Upper lobe of left lung (tissue), 6 donors: Measurements from ENCODE around the gene ADAMTS3. TPM values are rescaled to one million over a fixed set of nuclear protein-coding genes. Genes with fewer than 3 reads are reported as not detected.

ENCODE experiments used
- ATAC-seq, 2 donors: fragments of 200-7000 bp; cut with Tn5 transposase; one replicate each; pipeline ENCODE4 v1.9.1; 2022; ENCODE audit warnings: mild to moderate bottlenecking in 2 of 2, moderate library complexity in 2 of 2; ENCODE audit not compliant: low FRiP score in 2 of 2
- DNase-seq, 2 donors: peaks; one replicate each; pipeline ENCODE4 v3.0.0-alpha.2; 2019 to 2020
- H3K27ac ChIP-seq, 4 donors: fragments of 200-600 bp; sonication (generic); one replicate each; pipeline ENCODE4 v1.5.1; 2016 to 2019
- H3K27me3 ChIP-seq, 4 donors: fragments of 200-600 bp; sonication (generic); one replicate each; pipeline ENCODE4 v1.5.1; 2017 to 2019
- H3K36me3 ChIP-seq, 4 donors: fragments of 200-600 bp; sonication (generic); one replicate each; pipeline ENCODE4 v1.5.1; 2016 to 2019
- H3K4me1 ChIP-seq, 4 donors: fragments of 200-600 bp; sonication (generic); one replicate each; pipeline ENCODE4 v1.5.1; 2018 to 2019
- H3K4me3 ChIP-seq, 4 donors: fragments of 200-600 bp; sonication (generic); one replicate each; pipeline ENCODE4 v1.5.1; 2017 to 2019; ENCODE audit warnings: mild to moderate bottlenecking in 2 of 4, moderate library complexity in 1 of 4
- H3K9me3 ChIP-seq, 4 donors: fragments of 200-600 bp; sonication (generic); one replicate each; pipeline ENCODE4 v1.5.1; 2018 to 2019
- EP300 ChIP-seq, 4 donors: sonication (generic); formaldehyde crosslinking; IDR thresholded peaks; one replicate each; pipeline ENCODE4 v1.5.1; 2017; ENCODE audit warnings: antibody characterized with exemption in 4 of 4, control low read depth in 2 of 4
- POLR2A ChIP-seq, 4 donors: fragments of 450-650 bp; IDR thresholded peaks; one replicate each; pipeline ENCODE4 v1.5.1; 2016 to 2017; ENCODE audit warnings: antibody characterized with exemption in 4 of 4, mild to moderate bottlenecking in 2 of 4
- POLR2AphosphoS5 ChIP-seq, 2 donors: sonication (generic); formaldehyde crosslinking; IDR thresholded peaks; one replicate each; pipeline ENCODE4 v1.5.1; 2017; ENCODE audit warnings: antibody characterized with exemption in 2 of 2
- WGBS, 2 donors: methylation state at CpG; one replicate each; pipeline ENCODE4 v1.1.5; 2017 to 2018; 5-methylcytosine and 5-hydroxymethylcytosine counted together
- total RNA-seq, 6 donors: library from RNA; depleted of rRNA in 4 of 6; stranded (reverse); fragments of >200 nt in 4 of 6; gene quantifications; one replicate each; pipeline versions ENCODE4 v1.1.0 to v1.2.1, GENCODE V29; 2016 to 2021
- TF ChIP-seq, protein P1 (sequence below), 6 experiments: fragments of 450-650 bp in 4 of 6; fragments of 200-600 bp in 2 of 6; sonication (generic) in 2 of 6; IDR thresholded peaks; one replicate each; pipeline ENCODE4 v1.5.1; 2016 to 2019; ENCODE audit warnings: antibody characterized with exemption in 6 of 6
- donor health status: DM: no; HTN: no; CAD: no; lungs with moderate emphysema.
- donor health status: DM: no; HTN: yes; CAD: no; lungs with severe emphysema.

The ADAMTS3 gene
- total RNA-seq, 6 donors from 2014 or later = 1.0 to 5.2 (median 2.3) TPM

DNA sequence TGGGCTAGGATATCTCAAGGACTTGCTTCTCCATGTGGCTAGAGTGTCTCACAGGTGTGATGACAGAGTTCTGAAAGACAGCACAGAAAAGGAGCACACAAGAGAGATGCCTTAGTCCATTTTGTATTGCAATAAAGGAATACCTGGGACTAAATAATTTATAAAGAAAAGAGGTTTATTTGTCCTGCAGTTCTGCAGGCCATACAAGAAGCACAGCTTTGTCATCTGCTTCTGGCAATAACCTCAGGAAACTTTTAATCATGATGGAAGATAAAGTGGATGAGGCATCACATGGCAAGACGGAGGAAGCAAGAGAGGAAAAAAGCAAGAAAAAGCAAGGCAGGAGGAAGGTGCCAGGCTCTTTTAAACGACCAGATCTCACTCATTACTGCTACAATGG, 126.9 kb downstream of the ADAMTS3 start:
- Histone ChIP-seq H3K36me3 (no peaks in the 10 kb centered on the region), H3K27me3 (no peaks in the 10 kb centered on the region), H3K9me3 (no peaks in the 10 kb centered on the region), H3K4me3 (no peak overlapping the region), H3K4me1 (no peaks in the 10 kb centered on the region), H3K27ac (no peak overlapping the region)
- no peak for DNase-seq
- WGBS, 2 donors = 66 to 67% methylated on average over 2 of the region's 2 CpGs
- no peak for ATAC-seq
- TF ChIP-seq POLR2AphosphoS5 (IDR thresholded peaks at IDR 0.05) = no peak
- TF ChIP-seq EP300 (IDR thresholded peaks at IDR 0.05) = no peak
- TF ChIP-seq, protein P1, sequence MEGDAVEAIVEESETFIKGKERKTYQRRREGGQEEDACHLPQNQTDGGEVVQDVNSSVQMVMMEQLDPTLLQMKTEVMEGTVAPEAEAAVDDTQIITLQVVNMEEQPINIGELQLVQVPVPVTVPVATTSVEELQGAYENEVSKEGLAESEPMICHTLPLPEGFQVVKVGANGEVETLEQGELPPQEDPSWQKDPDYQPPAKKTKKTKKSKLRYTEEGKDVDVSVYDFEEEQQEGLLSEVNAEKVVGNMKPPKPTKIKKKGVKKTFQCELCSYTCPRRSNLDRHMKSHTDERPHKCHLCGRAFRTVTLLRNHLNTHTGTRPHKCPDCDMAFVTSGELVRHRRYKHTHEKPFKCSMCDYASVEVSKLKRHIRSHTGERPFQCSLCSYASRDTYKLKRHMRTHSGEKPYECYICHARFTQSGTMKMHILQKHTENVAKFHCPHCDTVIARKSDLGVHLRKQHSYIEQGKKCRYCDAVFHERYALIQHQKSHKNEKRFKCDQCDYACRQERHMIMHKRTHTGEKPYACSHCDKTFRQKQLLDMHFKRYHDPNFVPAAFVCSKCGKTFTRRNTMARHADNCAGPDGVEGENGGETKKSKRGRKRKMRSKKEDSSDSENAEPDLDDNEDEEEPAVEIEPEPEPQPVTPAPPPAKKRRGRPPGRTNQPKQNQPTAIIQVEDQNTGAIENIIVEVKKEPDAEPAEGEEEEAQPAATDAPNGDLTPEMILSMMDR (IDR thresholded peaks at IDR 0.05) = no peak
- TF ChIP-seq POLR2A (IDR thresholded peaks at IDR 0.05) = no peak

DNA sequence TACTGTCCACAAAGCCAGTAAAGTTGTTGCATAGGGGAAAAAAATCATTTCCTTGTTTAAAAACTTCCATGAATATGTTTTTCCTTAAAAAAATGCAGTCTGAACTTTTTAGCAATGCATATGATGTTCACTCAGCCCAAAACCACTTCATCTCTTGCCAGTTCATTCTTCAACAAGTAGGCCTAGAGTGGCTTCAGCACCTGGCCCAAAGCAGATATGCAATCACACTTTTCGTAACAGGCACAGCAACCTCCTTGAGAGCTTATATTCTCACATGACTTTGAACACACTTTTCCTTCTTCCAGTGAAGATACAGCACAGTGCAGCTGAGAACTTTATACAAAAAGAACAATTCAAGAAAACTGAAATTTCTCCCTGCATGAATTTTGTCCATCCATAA, 128.6 kb downstream of the ADAMTS3 start:
- no peak for TF ChIP-seq POLR2A (IDR thresholded peaks at IDR 0.05)
- TF ChIP-seq POLR2AphosphoS5 (IDR thresholded peaks at IDR 0.05) = no peak
- TF ChIP-seq EP300 (IDR thresholded peaks at IDR 0.05) = no peak
- TF ChIP-seq, protein P1 (IDR thresholded peaks at IDR 0.05) = no peak
- WGBS, 2 donors = 72 to 75% methylated on average over 1 of the region's 1 CpG
- DNase-seq = peak in 1 of 2 donors; percentile 40

DNA sequence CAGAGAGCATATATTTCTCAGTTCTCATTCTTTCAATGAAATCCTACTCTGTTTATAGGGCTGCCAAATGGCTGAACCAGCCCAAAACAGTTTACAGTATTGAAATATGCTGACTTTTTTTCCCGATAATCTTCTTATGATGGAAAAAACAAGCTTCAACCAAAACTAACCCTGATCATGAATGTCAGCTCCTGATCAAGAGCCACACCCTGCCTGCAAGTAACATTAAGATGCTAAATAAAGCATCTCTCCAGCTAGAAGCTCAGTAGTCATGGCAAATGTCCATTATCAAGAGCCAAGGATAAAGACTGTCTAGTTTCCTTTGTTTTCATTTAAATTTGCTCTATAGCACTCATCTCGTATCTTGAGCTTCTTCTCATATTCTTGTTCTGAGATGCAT, 136.0 kb downstream of the ADAMTS3 start:
- DNase-seq (no peak), ATAC-seq (no peak)
- no peaks in the 10 kb centered on the region for H3K27me3 ChIP-seq
- no peaks in the 10 kb centered on the region for H3K36me3 ChIP-seq
- H3K27ac ChIP-seq = no peak overlapping the region
- WGBS, 2 donors = 78 to 81% methylated on average over 2 of the region's 2 CpGs
- H3K4me1 ChIP-seq = no peaks in the 10 kb centered on the region
- TF ChIP-seq POLR2A (IDR thresholded peaks at IDR 0.05) (no peak), POLR2AphosphoS5 (IDR thresholded peaks at IDR 0.05) (no peak), EP300 (IDR thresholded peaks at IDR 0.05) (no peak)
- TF ChIP-seq, protein P1 (IDR thresholded peaks at IDR 0.05) = no peak
- H3K9me3 ChIP-seq = no peaks in the 10 kb centered on the region
- no peak overlapping the region for H3K4me3 ChIP-seq

More for the DNA sequence above, 128.6 kb downstream of the ADAMTS3 start:
- H3K27ac ChIP-seq = no peak overlapping the region
- no peak for ATAC-seq
- no peaks in the 10 kb centered on the region for H3K9me3 ChIP-seq
- no peaks in the 10 kb centered on the region for H3K4me1 ChIP-seq
- H3K4me3 ChIP-seq = no peak overlapping the region
- no peaks in the 10 kb centered on the region for H3K27me3 ChIP-seq
- no peaks in the 10 kb centered on the region for H3K36me3 ChIP-seq

DNA sequence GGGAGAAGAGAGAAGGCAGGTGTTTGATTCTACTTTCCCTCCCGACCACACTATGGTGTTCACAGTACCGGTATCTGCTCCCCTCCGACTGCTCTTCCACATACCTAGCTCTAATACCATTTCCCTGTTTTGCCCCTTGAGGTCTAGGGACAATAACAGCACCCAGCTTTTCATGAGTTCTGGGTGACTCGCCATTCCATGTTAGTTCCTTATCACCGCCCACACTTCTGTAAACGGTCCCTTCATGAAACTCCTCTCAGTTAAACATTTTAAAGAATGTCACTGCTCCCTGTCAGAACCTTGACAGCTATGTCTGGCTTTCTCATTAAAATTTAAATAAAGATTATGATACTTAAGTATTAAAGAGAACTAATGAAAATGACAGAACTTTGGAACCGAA, 136.7 kb downstream of the ADAMTS3 start:
- ATAC-seq (no peak), DNase-seq (no peak)
- Histone ChIP-seq H3K4me1 (no peaks in the 10 kb centered on the region), H3K27me3 (no peaks in the 10 kb centered on the region), H3K27ac (no peak overlapping the region), H3K9me3 (no peaks in the 10 kb centered on the region), H3K4me3 (no peak overlapping the region), H3K36me3 (no peaks in the 10 kb centered on the region)
- TF ChIP-seq POLR2AphosphoS5 (IDR thresholded peaks at IDR 0.05) = no peak
- WGBS, 2 donors = 83 to 93% methylated on average over 7 of the region's 7 CpGs

DNA sequence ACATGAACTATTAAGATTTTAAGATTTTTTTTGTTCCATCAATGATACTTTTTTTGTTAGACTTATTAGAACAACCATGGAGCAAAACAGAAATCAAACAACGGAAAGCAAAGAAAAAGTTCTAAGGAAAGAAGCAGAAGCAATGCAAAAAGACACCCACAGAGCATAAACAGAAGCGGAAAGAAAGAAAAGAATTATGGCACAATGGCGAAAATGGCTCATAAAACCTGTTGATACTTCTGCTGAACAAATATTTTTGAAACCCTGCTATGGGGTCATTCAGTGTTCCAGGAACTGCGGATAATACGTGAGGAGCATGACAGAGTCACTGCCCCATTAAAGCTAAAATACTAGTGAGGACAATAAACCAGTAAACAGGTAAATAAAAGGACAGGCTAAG, 138.0 kb downstream of the ADAMTS3 start:
- Histone ChIP-seq H3K4me3 (no peak overlapping the region), H3K27ac (no peak overlapping the region), H3K27me3 (no peaks in the 10 kb centered on the region), H3K4me1 (no peaks in the 10 kb centered on the region), H3K9me3 (no peaks in the 10 kb centered on the region), H3K36me3 (no peaks in the 10 kb centered on the region)
- TF ChIP-seq, protein P1 (IDR thresholded peaks at IDR 0.05) = no peak
- TF ChIP-seq POLR2AphosphoS5 (IDR thresholded peaks at IDR 0.05) = no peak
- no peak for TF ChIP-seq EP300 (IDR thresholded peaks at IDR 0.05)
- TF ChIP-seq POLR2A (IDR thresholded peaks at IDR 0.05) = no peak
- ATAC-seq (no peak), DNase-seq (no peak)
- 88 to 95% methylated on average over 5 of the region's 5 CpGs for whole genome bisulfite sequencing, 2 donors
